HepG2 (cell line): ENCODE measurements around the gene MORN1. TPM values are rescaled to one million over a fixed set of nuclear protein-coding genes. Genes with fewer than 3 reads are reported as not detected.
A peak's percentile ranks its signal among the peaks of the same experiment; 100 is the strongest.

Experiments
- ATAC-seq: fragments of 200-7000 bp; cut with Tn5 transposase; 3 replicates; pipeline ENCODE4 v1.9.1; 2020; ENCODE audit warnings: mild to moderate bottlenecking, moderate library complexity
- BruUV-seq: library from RNA; stranded (reverse); fragments of 400-500 nt; replicated peaks from 2 replicates; lab custom pipeline; 2021; lab: Mats Ljungman, UMichigan
- CTCF ChIA-PET: fragments of 300-600 bp; formaldehyde crosslinking; extraction: SDS; loops from one replicate; lab custom pipeline; 2021; ENCODE audit warnings: low total read pairs, inconsistent platforms, low intra/inter-chr PET ratio; lab: Yijun Ruan, JAX
- POLR2A ChIA-PET: fragments of 350-600 bp; sonication (Branson Sonifier 250); formaldehyde crosslinking; loops from one replicate; lab custom pipeline; 2020; ENCODE audit warnings: antibody characterized with exemption, inconsistent platforms; lab: Yijun Ruan, JAX
- DNase-seq: peaks from one replicate; pipeline ENCODE4 v3.0.0-alpha.2; 2015; ENCODE audit warnings: low spot score
- FAIRE-seq: peaks from 3 replicates; lab custom pipeline; 2011; peaks lifted over from hg19 to GRCh38; lab: Jason Lieb, UNC
- H2AFZ ChIP-seq: one replicate; pipeline ENCODE4 v1.6.1; 2011; ENCODE audit warnings: low read length, inconsistent platforms
- H3K27ac ChIP-seq: fragments of 300-600 bp; 3 replicates; pipeline ENCODE4 v1.8.0; 2011; ENCODE audit warnings: mixed run types, mild to moderate bottlenecking, mixed read lengths, low read length, inconsistent platforms; ENCODE audit not compliant: insufficient read depth; ENCODE audit errors: extremely low read length
- H3K27me3 ChIP-seq, 2 experiments: fragments of 200-600 bp in 1 of 2; 2 replicates in 1 of 2; 3 replicates in 1 of 2; pipeline versions ENCODE4 v1.6.0 to v1.8.0; 2011; ENCODE audit warnings: low read length in 2 of 2, mild to moderate bottlenecking in 2 of 2, moderate library complexity in 2 of 2, inconsistent platforms in 1 of 2; ENCODE audit not compliant: insufficient read depth in 2 of 2, control insufficient read depth in 1 of 2
- H3K36me3 ChIP-seq, 2 experiments: fragments of 200-600 bp in 1 of 2; replicated peaks in 1 of 2; 2 replicates in 1 of 2; 3 replicates in 1 of 2; pipeline versions ENCODE4 v1.5.1 to v1.8.0; 2011; ENCODE audit warnings: low read length in 2 of 2, inconsistent platforms in 1 of 2; ENCODE audit not compliant: insufficient read depth in 2 of 2, control insufficient read depth in 1 of 2
- H3K4me1 ChIP-seq: 2 replicates; pipeline ENCODE4 v1.5.1; 2012; ENCODE audit warnings: low read length, inconsistent platforms; ENCODE audit not compliant: insufficient read depth
- H3K4me2 ChIP-seq: 2 replicates; pipeline ENCODE4 v1.6.0; 2011; ENCODE audit warnings: low read depth, low read length, inconsistent platforms
- H3K4me3 ChIP-seq, 3 experiments: fragments of 200-600 bp in 1 of 3; sonication (generic), shearing (Covaris generic) in 1 of 3; replicated peaks in 1 of 3; 2 replicates each; pipeline ENCODE4 v1.5.1; 2011 to 2016; ENCODE audit warnings: low read length in 3 of 3, inconsistent platforms in 2 of 3, low read depth in 2 of 3, mild to moderate bottlenecking in 2 of 3, control low read depth in 1 of 3, mixed read lengths in 1 of 3; ENCODE audit not compliant: insufficient read depth in 1 of 3
- H3K79me2 ChIP-seq: one replicate; pipeline ENCODE4 v1.6.1; 2011; ENCODE audit warnings: low read length, inconsistent platforms; ENCODE audit not compliant: insufficient read depth
- H3K9ac ChIP-seq: 2 replicates; pipeline ENCODE4 v1.6.0; 2011; ENCODE audit warnings: mild to moderate bottlenecking, low read depth, low read length, inconsistent platforms; ENCODE audit not compliant: insufficient read depth
- H3K9me3 ChIP-seq: 2 replicates; pipeline ENCODE4 v1.5.1; 2012; ENCODE audit warnings: mild to moderate bottlenecking, low read length
- H4K20me1 ChIP-seq: 2 replicates; pipeline ENCODE4 v1.6.0; 2011; ENCODE audit warnings: inconsistent platforms, mild to moderate bottlenecking, low read length, moderate library complexity; ENCODE audit not compliant: insufficient read depth
- FOXM1 ChIP-seq: sonication (generic); formaldehyde crosslinking; IDR thresholded peaks from 2 replicates; pipeline ENCODE4 v1.5.0; 2020; ENCODE audit warnings: missing genetic modification reagents
- MXD1 ChIP-seq: sonication (generic); formaldehyde crosslinking; IDR thresholded peaks from 2 replicates; pipeline ENCODE4 v1.4.0; 2020; ENCODE audit warnings: mild to moderate bottlenecking, missing genetic modification reagents
- NFE2L1 ChIP-seq: sonication (generic); formaldehyde crosslinking; IDR thresholded peaks from 2 replicates; pipeline ENCODE4 v1.4.0; 2020; ENCODE audit warnings: missing genetic modification reagents, mild to moderate bottlenecking, borderline replicate concordance
- REL ChIP-seq: sonication (generic); formaldehyde crosslinking; conservative IDR thresholded peaks from 2 replicates; pipeline ENCODE4 v1.8.0; 2022; ENCODE audit warnings: mild to moderate bottlenecking, missing genetic modification reagents, moderate library complexity
- SIN3A ChIP-seq: IDR thresholded peaks from 2 replicates; pipeline ENCODE4 v1.6.1; 2011; ENCODE audit warnings: low read depth, mild to moderate bottlenecking, control low read depth, low read length, borderline replicate concordance
- SP4 ChIP-seq: sonication (generic); formaldehyde crosslinking; IDR thresholded peaks from 2 replicates; pipeline ENCODE4 v1.8.1; 2023; ENCODE audit warnings: mild to moderate bottlenecking, missing genetic modification reagents
- SRSF1 ChIP-seq: fragments of 200-400 bp; formaldehyde crosslinking; optimal IDR thresholded peaks from 2 replicates; pipeline ENCODE3; 2017; ENCODE audit warnings: mild to moderate bottlenecking, low read depth, low read length, moderate library complexity
- SRY ChIP-seq: sonication (generic); formaldehyde crosslinking; IDR thresholded peaks from 2 replicates; pipeline ENCODE4 v1.8.0; 2022; ENCODE audit warnings: mild to moderate bottlenecking, missing genetic modification reagents
- ZBTB42 ChIP-seq: sonication (generic); formaldehyde crosslinking; IDR thresholded peaks from 2 replicates; pipeline ENCODE4 v1.5.0; 2020; ENCODE audit warnings: mild to moderate bottlenecking, missing genetic modification reagents
- ZFP1 ChIP-seq: IDR thresholded peaks from 2 replicates; pipeline ENCODE4 v1.6.1; 2016
- ZNF274 ChIP-seq: sonication (generic); formaldehyde crosslinking; IDR thresholded peaks from 2 replicates; pipeline ENCODE4 v1.5.1; 2020; ENCODE audit warnings: mild to moderate bottlenecking, missing genetic modification reagents
- ZNF563 ChIP-seq: sonication (generic); formaldehyde crosslinking; IDR thresholded peaks from 2 replicates; pipeline ENCODE4 v1.8.0; 2022; ENCODE audit warnings: mild to moderate bottlenecking, moderate library complexity, missing genetic modification reagents
- ZNF605 ChIP-seq: sonication (generic); formaldehyde crosslinking; IDR thresholded peaks from 2 replicates; pipeline ENCODE4 v1.8.0; 2022; ENCODE audit warnings: mild to moderate bottlenecking, missing genetic modification reagents
- ZNF777 ChIP-seq: sonication (generic); formaldehyde crosslinking; IDR thresholded peaks from 2 replicates; pipeline ENCODE4 v1.4.0; 2020; ENCODE audit warnings: missing genetic modification reagents
- ZZZ3 ChIP-seq: sonication (generic); formaldehyde crosslinking; IDR thresholded peaks from 2 replicates; pipeline ENCODE4 v1.4.0; 2020; ENCODE audit warnings: missing genetic modification reagents, mild to moderate bottlenecking, borderline replicate concordance
- WGBS: methylation state at CpG from one replicate; pipeline ENCODE4 v1.1.6; 2017; ENCODE audit warnings: low lambda C conversion rate; 5-methylcytosine and 5-hydroxymethylcytosine counted together
- in situ Hi-C: cut with HindIII; loops from 2 replicates; pipeline ENCODE4 v1.10.0; 2017; ENCODE audit warnings: low pct_unique_long_range_greater_than_20kb; ENCODE audit not compliant: extremely low pct_ligation_motif_present
- intact Hi-C: fragments of 100-400 bp; cut with micrococcal nuclease; formaldehyde crosslinking; loops from one replicate; pipeline ENCODE4 v1.10.0; 2022; ENCODE audit not compliant: unreplicated experiment
- polyA plus RNA-seq, 8 experiments: library from polyadenylated mRNA; depleted of rRNA in 3 of 8; stranded (reverse) in 7 of 8; unstranded in 1 of 8; fragments of >200 nt; fragmentation: Illumina TruSeq in 4 of 8; extraction: Trizol in 4 of 8; gene quantifications; 2 replicates each; pipeline versions ENCODE4 v1.2.1 to v1.2.3, GENCODE V29; 2011 to 2016; ENCODE audit warnings: low read depth in 4 of 8, missing spikeins in 1 of 8, mixed read lengths in 1 of 8; ENCODE audit not compliant: insufficient read depth in 1 of 8
- total RNA-seq, 5 experiments: library from RNA; depleted of rRNA; stranded (reverse); fragments of >200 nt; fragmentation: Illumina TruSeq; extraction: Trizol; gene quantifications; 2 replicates each; pipeline ENCODE4 v1.2.3, GENCODE V29; 2016; ENCODE audit warnings: low read depth in 1 of 5
- TF ChIP-seq, protein P1 (sequence below): sonication (generic); formaldehyde crosslinking; IDR thresholded peaks from one replicate; pipeline ENCODE4 v1.5.1; 2020; ENCODE audit warnings: mild to moderate bottlenecking, missing genetic modification reagents; ENCODE audit errors: not compliant biosample characterization

MORN1 gene
- total and polyA plus RNA-seq, 2 of the 13 experiments (the other 11 are each of a cell fraction or from before 2014, with no cell fraction given): 3.1 to 6.5 TPM

- H3K9me3 ChIP-seq: no peaks in the 10 kb centered on the region
- peak overlapping the region; percentile 95 for H3K4me2 ChIP-seq
- TF ChIP-seq REL (CRISPR knock-in tag) (0 out of 2 replicates have a peak, but pooled peaks have one; percentile 24), ZNF777 (CRISPR knock-in tag) (peak; percentile 74; the same call in 1 of the 2 replicates), ZNF563 (CRISPR knock-in tag) (0 out of 2 replicates have a peak, but pooled peaks have one; percentile 12), ZZZ3 (CRISPR knock-in tag) (0 out of 2 replicates have a peak, but pooled peaks have one; percentile 20), SRY (CRISPR knock-in tag) (0 out of 2 replicates have a peak, but pooled peaks have one; percentile 31), SP4 (0 out of 2 replicates have a peak, but pooled peaks have one; percentile 28), FOXM1 (CRISPR knock-in tag) (no peak), SIN3A (no peak), ZFP1 (CRISPR knock-in tag) (no peak), MXD1 (CRISPR knock-in tag) (peak; percentile 27; the same call in 1 of the 2 replicates), ZNF605 (peak; percentile 71), ZNF274 (CRISPR knock-in tag) (no peak), SRSF1 (peak; percentile 2), ZBTB42 (CRISPR knock-in tag) (no peak), NFE2L1 (CRISPR knock-in tag) (0 out of 2 replicates have a peak, but pooled peaks have one; percentile 40)
- TF ChIP-seq, protein P1, sequence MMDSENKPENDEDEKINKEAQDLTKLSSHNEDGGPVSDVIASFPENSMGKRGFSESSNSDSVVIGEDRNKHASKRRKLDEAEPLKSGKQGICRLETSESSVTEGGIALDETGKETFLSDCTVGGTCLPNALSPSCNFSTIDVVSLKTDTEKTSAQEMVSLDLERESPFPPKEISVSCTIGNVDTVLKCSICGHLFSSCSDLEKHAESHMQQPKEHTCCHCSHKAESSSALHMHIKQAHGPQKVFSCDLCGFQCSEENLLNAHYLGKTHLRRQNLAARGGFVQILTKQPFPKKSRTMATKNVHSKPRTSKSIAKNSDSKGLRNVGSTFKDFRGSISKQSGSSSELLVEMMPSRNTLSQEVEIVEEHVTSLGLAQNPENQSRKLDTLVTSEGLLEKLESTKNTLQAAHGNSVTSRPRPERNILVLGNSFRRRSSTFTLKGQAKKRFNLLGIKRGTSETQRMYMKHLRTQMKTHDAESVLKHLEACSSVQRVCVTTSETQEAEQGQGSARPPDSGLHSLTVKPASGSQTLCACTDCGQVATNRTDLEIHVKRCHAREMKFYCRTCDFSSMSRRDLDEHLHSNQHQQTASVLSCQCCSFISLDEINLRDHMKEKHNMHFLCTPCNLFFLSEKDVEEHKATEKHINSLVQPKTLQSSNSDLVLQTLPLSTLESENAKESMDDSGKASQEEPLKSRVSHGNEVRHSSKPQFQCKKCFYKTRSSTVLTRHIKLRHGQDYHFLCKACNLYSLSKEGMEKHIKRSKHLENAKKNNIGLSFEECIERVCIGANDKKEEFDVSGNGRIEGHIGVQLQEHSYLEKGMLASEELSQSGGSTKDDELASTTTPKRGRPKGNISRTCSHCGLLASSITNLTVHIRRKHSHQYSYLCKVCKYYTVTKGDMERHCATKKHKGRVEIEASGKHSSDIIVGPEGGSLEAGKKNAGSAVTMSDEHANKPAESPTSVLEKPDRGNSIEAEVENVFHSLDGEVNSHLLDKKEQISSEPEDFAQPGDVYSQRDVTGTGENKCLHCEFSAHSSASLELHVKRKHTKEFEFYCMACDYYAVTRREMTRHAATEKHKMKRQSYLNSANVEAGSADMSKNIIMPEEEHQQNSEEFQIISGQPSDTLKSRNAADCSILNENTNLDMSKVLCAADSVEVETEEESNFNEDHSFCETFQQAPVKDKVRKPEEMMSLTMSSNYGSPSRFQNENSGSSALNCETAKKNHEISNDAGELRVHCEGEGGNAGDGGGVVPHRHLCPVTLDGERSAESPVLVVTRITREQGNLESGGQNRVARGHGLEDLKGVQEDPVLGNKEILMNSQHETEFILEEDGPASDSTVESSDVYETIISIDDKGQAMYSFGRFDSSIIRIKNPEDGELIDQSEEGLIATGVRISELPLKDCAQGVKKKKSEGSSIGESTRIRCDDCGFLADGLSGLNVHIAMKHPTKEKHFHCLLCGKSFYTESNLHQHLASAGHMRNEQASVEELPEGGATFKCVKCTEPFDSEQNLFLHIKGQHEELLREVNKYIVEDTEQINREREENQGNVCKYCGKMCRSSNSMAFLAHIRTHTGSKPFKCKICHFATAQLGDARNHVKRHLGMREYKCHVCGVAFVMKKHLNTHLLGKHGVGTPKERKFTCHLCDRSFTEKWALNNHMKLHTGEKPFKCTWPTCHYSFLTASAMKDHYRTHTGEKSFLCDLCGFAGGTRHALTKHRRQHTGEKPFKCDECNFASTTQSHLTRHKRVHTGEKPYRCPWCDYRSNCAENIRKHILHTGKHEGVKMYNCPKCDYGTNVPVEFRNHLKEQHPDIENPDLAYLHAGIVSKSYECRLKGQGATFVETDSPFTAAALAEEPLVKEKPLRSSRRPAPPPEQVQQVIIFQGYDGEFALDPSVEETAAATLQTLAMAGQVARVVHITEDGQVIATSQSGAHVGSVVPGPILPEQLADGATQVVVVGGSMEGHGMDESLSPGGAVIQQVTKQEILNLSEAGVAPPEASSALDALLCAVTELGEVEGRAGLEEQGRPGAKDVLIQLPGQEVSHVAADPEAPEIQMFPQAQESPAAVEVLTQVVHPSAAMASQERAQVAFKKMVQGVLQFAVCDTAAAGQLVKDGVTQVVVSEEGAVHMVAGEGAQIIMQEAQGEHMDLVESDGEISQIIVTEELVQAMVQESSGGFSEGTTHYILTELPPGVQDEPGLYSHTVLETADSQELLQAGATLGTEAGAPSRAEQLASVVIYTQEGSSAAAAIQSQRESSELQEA (CRISPR knock-in tag): peak; percentile 12
Observed at GRCh38 chr1:2315674-2316450, 75.5 kb downstream of the MORN1 start.

More at GRCh38 chr1:2315674-2316450, 75.5 kb downstream of the MORN1 start:
- peaks cover 10 to 29% of the 10 kb centered on the region in 2 experiments; a peak in 4 of 5 replicates for H3K27me3 ChIP-seq
- no peak overlapping the region for H2AFZ ChIP-seq
- CTCF ChIA-PET: no interaction called here
- no peak overlapping the region for H3K27ac ChIP-seq
- BruUV-seq: no TSS peak
- POLR2A ChIA-PET: interaction anchor here (0.5 to 2.9 kb wide), 8 partner anchors 10 to 121 kb away, joined by 3 to 13 read pairs (median 8); partner anchors contain the start of genes MORN1 and RER1
- intact Hi-C loops (no loop called here), in situ Hi-C loops (no loop called here)
- H3K79me2 ChIP-seq: no peaks in the 10 kb centered on the region
- DNase-seq (no peak), FAIRE-seq (no peak), ATAC-seq (peak; percentile 3)
- H3K9ac ChIP-seq: peak overlapping the region; percentile 78
- no peaks in the 10 kb centered on the region for H3K36me3 ChIP-seq
- no peaks in the 10 kb centered on the region for H4K20me1 ChIP-seq
- H3K4me3 ChIP-seq: peak overlapping the region; percentile 55 to 78 (median 61)
- H3K4me1 ChIP-seq: peaks cover 71% of the 10 kb centered on the region
- WGBS: 11% methylated on average over 6 of the region's 21 CpGs
